K562 (cell line): ENCODE data around the gene TMEM123. TPM values are rescaled to one million over a fixed set of nuclear protein-coding genes. Genes with fewer than 3 reads are reported as not detected.
A peak's percentile ranks its signal among the peaks of the same experiment; 100 is the strongest.

ENCODE experiments used
- ATAC-seq: fragments of 200-7000 bp; cut with Tn5 transposase; 3 replicates; pipeline ENCODE4 v1.9.1; 2020; ENCODE audit warnings: moderate library complexity
- BruUV-seq: library from RNA; stranded (reverse); fragments of 400-500 nt; replicated peaks from 2 replicates; lab custom pipeline; 2021; lab: Mats Ljungman, UMichigan
- CTCF ChIA-PET: fragments of 300-600 bp; formaldehyde crosslinking; extraction: SDS; loops from one replicate; lab custom pipeline; 2021; ENCODE audit warnings: low intra/inter-chr PET ratio; lab: Yijun Ruan, JAX
- POLR2A ChIA-PET: fragments of 300-600, 350-650 bp; sonication (Branson Sonifier 250); formaldehyde crosslinking; extraction: SDS; loops from one replicate; lab custom pipeline; 2021; ENCODE audit warnings: antibody characterized with exemption, inconsistent platforms; lab: Yijun Ruan, JAX
- DNase-seq, 4 experiments: peaks; one replicate each; pipeline versions ENCODE4 v3.0.0 to v3.0.0-alpha.2; 2011 to 2018; ENCODE audit warnings: low spot score in 3 of 4, mixed read lengths in 3 of 4; ENCODE audit errors: extremely low read depth in 1 of 4
- FAIRE-seq: peaks from 2 replicates; lab custom pipeline; 2011; peaks lifted over from hg19 to GRCh38; lab: Jason Lieb, UNC
- H2AFZ ChIP-seq: 2 replicates; pipeline ENCODE4 v1.6.0; 2011; ENCODE audit warnings: low read depth, low read length, control low read depth, inconsistent platforms
- H3K27ac ChIP-seq: fragments of 200-600 bp; 3 replicates; pipeline ENCODE4 v1.8.0; 2011; ENCODE audit warnings: low read depth, mild to moderate bottlenecking, control low read depth, inconsistent platforms, low read length, moderate library complexity, mixed read lengths; ENCODE audit errors: extremely low read depth
- H3K27me3 ChIP-seq, 2 experiments: fragments of 300-600 bp in 1 of 2; 2 replicates in 1 of 2; 3 replicates in 1 of 2; pipeline versions ENCODE4 v1.6.0 to v1.8.0; 2011; ENCODE audit warnings: inconsistent platforms in 2 of 2, low read length in 2 of 2, mild to moderate bottlenecking in 1 of 2, mixed read lengths in 1 of 2, moderate library complexity in 1 of 2; ENCODE audit not compliant: control insufficient read depth in 2 of 2, insufficient read depth in 2 of 2
- H3K36me3 ChIP-seq: fragments of 300-600 bp; 3 replicates; pipeline ENCODE4 v1.8.0; 2011; ENCODE audit warnings: mild to moderate bottlenecking, low read length, inconsistent platforms; ENCODE audit not compliant: control insufficient read depth, insufficient read depth
- H3K4me1 ChIP-seq, 2 experiments: fragments of 200-600 bp in 1 of 2; replicated peaks in 1 of 2; 2 replicates in 1 of 2; 3 replicates in 1 of 2; pipeline versions ENCODE4 v1.5.1 to v1.8.0; 2011; ENCODE audit warnings: inconsistent platforms in 2 of 2, low read length in 2 of 2, mild to moderate bottlenecking in 1 of 2, mixed read lengths in 1 of 2, moderate library complexity in 1 of 2; ENCODE audit not compliant: control insufficient read depth in 2 of 2, insufficient read depth in 2 of 2
- H3K4me2 ChIP-seq: 2 replicates; pipeline ENCODE4 v1.6.1; 2011; ENCODE audit warnings: low read length, control low read depth, inconsistent platforms, mixed read lengths; ENCODE audit not compliant: insufficient read depth
- H3K4me3 ChIP-seq: fragments of 200-600 bp; sonication (generic), shearing (Covaris generic); 2 replicates; pipeline ENCODE4 v1.5.1; 2016; ENCODE audit warnings: control low read depth, inconsistent platforms
- H3K79me2 ChIP-seq: fragments of 200-600 bp; 3 replicates; pipeline ENCODE4 v1.8.0; 2011; ENCODE audit warnings: low read length, inconsistent platforms; ENCODE audit not compliant: control insufficient read depth, insufficient read depth
- H3K9ac ChIP-seq, 2 experiments: 2 replicates each; pipeline versions ENCODE4 v1.6.0 to v1.6.1; 2011; ENCODE audit warnings: low read depth in 2 of 2, low read length in 2 of 2, control low read depth in 1 of 2, inconsistent platforms in 1 of 2, mild to moderate bottlenecking in 1 of 2, mixed read lengths in 1 of 2; ENCODE audit not compliant: insufficient read depth in 1 of 2
- H3K9me1 ChIP-seq: one replicate; pipeline ENCODE4 v1.6.0; 2011; ENCODE audit warnings: inconsistent platforms, mild to moderate bottlenecking, low read length, moderate library complexity; ENCODE audit not compliant: control insufficient read depth, insufficient read depth
- H3K9me3 ChIP-seq: replicated peaks from 2 replicates; pipeline ENCODE4 v1.5.1; 2011; ENCODE audit warnings: low read depth, low read length, inconsistent platforms; ENCODE audit not compliant: control insufficient read depth, insufficient read depth
- H4K20me1 ChIP-seq: replicated peaks from 2 replicates; pipeline ENCODE4 v1.6.1; 2011; ENCODE audit warnings: low read length, inconsistent platforms, mixed read lengths; ENCODE audit not compliant: control insufficient read depth, insufficient read depth
- DNMT1 ChIP-seq: fragments of 450-650 bp; IDR thresholded peaks from 2 replicates; pipeline ENCODE4 v1.6.1; 2016; ENCODE audit warnings: antibody characterized with exemption, mild to moderate bottlenecking
- HMG20A ChIP-seq: fragments of 450-650 bp; formaldehyde crosslinking; conservative IDR thresholded peaks from 2 replicates; pipeline ENCODE4 v1.4.0; 2020; ENCODE audit warnings: mild to moderate bottlenecking, mixed read lengths
- MTA3 ChIP-seq: fragments of 450-650 bp; formaldehyde crosslinking; IDR thresholded peaks from 2 replicates; pipeline ENCODE4 v1.6.1; 2017; ENCODE audit warnings: mild to moderate bottlenecking, borderline replicate concordance
- MXI1 ChIP-seq: IDR thresholded peaks from 2 replicates; pipeline ENCODE4 v1.6.1; 2011; ENCODE audit warnings: low read depth, mild to moderate bottlenecking, improper control_type of control experiment, low read length
- NFATC3 ChIP-seq: fragments of 450-650 bp; IDR thresholded peaks from 2 replicates; pipeline ENCODE4 v1.6.1; 2017; ENCODE audit warnings: mild to moderate bottlenecking
- RBFOX2 ChIP-seq: fragments of 200-400 bp; formaldehyde crosslinking; IDR thresholded peaks from 2 replicates; pipeline ENCODE4 v1.6.1; 2017; ENCODE audit warnings: low read depth, mild to moderate bottlenecking, low read length, moderate library complexity
- TRIM28 ChIP-seq: fragments of 450-650 bp; IDR thresholded peaks from 2 replicates; pipeline ENCODE4 v1.6.1; 2017
- WGBS: fragments of 100-300 bp; shearing (Covaris generic); methylation state at CpG from one replicate; pipeline ENCODE4 v1.1.6; 2016; ENCODE audit warnings: low coverage, mixed read lengths; ENCODE audit not compliant: insufficient coverage; ENCODE audit errors: missing lambda C conversion rate; 5-methylcytosine and 5-hydroxymethylcytosine counted together
- in situ Hi-C: fragments of 300-500 bp; cut with MboI; formaldehyde crosslinking; loops from 4 replicates; pipeline ENCODE4 v1.15.0; 2018; ENCODE audit warnings: inconsistent platforms, mixed read lengths
- intact Hi-C: fragments of 100-400 bp; cut with micrococcal nuclease; formaldehyde crosslinking; loops from 2 replicates; pipeline ENCODE4 v1.14.2; 2022
- polyA plus RNA-seq, 8 experiments: library from polyadenylated mRNA; depleted of rRNA in 4 of 8; stranded (reverse) in 5 of 8; unstranded in 3 of 8; fragments of >200 nt; fragmentation: Nextera tagmentation in 2 of 8; fragmentation: Illumina TruSeq in 1 of 8; extraction: Ambion mirVana in 2 of 8; extraction: Trizol in 1 of 8; gene quantifications; 2 replicates each; pipeline versions ENCODE4 v1.2.1 to v1.2.3, GENCODE V29; 2011 to 2014; ENCODE audit warnings: inconsistent platforms in 1 of 8, missing spikeins in 1 of 8
- total RNA-seq, 7 experiments: library from RNA; depleted of rRNA in 6 of 7; stranded (reverse); fragments of >200 nt in 6 of 7; fragmentation: Illumina TruSeq in 2 of 7; extraction: Trizol in 2 of 7; gene quantifications; 2 replicates each; pipeline versions ENCODE4 v1.2.1 to v1.2.3, GENCODE V29; 2011 to 2021; ENCODE audit warnings: low replicate concordance in 1 of 7
- TF ChIP-seq, protein P1 (sequence below): fragments of 450-650 bp; IDR thresholded peaks from 2 replicates; pipeline ENCODE4 v1.6.1; 2016; ENCODE audit warnings: borderline replicate concordance
- TF ChIP-seq, protein P2 (sequence below): sonication (generic); formaldehyde crosslinking; IDR thresholded peaks from 2 replicates; pipeline ENCODE4 v1.8.0; 2022; ENCODE audit warnings: missing genetic modification reagents, mild to moderate bottlenecking, moderate library complexity, borderline replicate concordance
- TF ChIP-seq, protein P3 (sequence below): fragments of 450-650 bp; IDR thresholded peaks from 2 replicates; pipeline ENCODE4 v1.6.1; 2016; ENCODE audit warnings: low read depth

The TMEM123 gene
- total and polyA plus RNA-seq, 9 of the 15 experiments (the other 6 are each of a cell fraction or from before 2014, with no cell fraction given), result 19.8 to 344 (median 82.4) TPM

DNA sequence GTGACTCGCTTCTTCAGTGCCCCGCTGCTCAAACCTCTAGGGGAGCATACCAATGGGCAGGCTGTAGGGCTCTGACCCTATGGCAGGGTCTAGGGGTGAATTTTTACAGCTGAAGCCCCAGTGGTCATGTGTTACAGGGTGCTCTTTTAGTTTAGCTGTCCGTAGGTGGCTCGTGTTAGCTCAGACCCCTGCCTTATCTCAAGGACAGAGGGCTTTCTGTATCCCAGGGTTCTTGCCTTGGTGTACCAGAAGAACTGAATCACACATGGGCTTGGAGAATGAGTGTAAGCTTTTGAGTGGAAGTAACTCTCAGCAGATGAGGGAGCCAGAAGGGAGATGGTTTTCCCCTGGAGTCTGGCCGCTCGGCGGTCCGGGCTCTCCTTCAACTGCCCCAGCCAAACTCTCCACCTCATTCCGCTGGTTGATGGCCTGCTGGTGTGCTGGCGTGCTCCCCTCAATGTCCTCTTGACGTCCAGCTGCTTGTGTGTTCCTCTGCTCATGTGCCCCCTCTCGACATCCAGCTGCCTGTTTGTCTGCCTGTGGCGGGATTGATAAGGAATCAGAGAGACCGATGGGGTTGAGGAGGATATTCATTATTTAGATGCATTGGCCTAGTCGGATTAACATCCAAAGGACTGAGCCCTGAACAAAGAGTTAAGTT is 68.0 kb downstream of the TMEM123 start:
- H2AFZ ChIP-seq, result peak overlapping the region; percentile 85
- H3K9me3 ChIP-seq, result peaks cover 3% of the 10 kb centered on the region; the same call in 1 of the 2 replicates
- H3K27ac ChIP-seq, result peak overlapping the region; percentile 76
- no peaks in the 10 kb centered on the region for H3K27me3 ChIP-seq
- peaks cover 25% of the 10 kb centered on the region for H3K36me3 ChIP-seq
- H3K4me1 ChIP-seq, result peaks cover 12 to 39% of the 10 kb centered on the region in 2 experiments; a peak in 4 of 5 replicates
- no peak overlapping the region for H3K4me3 ChIP-seq
- in situ Hi-C loops, result no loop called here
- no peaks in the 10 kb centered on the region for H3K9me1 ChIP-seq
- ATAC-seq (peak; percentile 83), DNase-seq (peak; percentile 53 to 82 (median 70)), FAIRE-seq (peak; percentile 69)
- ChIA-PET POLR2A (interaction anchor here (0.6 to 1.8 kb wide), 6 partner anchors 23 to 111 kb away, joined by 3 to 5 read pairs (median 4); no protein-coding TSS in a partner anchor), CTCF (no interaction called here)
- intact Hi-C loops, result loop anchor here (2.0 to 5.0 kb wide), 2 partner anchors 38 to 68 kb away; partner anchors contain the start of genes BIRC2 and TMEM123
- no peaks in the 10 kb centered on the region for H3K79me2 ChIP-seq
- WGBS, result 10% methylated on average over 13 of the region's 15 CpGs
- no TSS peak for BruUV-seq
- no peaks in the 10 kb centered on the region for H4K20me1 ChIP-seq
- H3K4me2 ChIP-seq, result peak overlapping the region; percentile 60
- peak overlapping the region; percentile 34 to 87 for H3K9ac ChIP-seq
- no peak for TF ChIP-seq TRIM28
- no peak for TF ChIP-seq DNMT1
- TF ChIP-seq MXI1, result no peak
- TF ChIP-seq, protein P1, sequence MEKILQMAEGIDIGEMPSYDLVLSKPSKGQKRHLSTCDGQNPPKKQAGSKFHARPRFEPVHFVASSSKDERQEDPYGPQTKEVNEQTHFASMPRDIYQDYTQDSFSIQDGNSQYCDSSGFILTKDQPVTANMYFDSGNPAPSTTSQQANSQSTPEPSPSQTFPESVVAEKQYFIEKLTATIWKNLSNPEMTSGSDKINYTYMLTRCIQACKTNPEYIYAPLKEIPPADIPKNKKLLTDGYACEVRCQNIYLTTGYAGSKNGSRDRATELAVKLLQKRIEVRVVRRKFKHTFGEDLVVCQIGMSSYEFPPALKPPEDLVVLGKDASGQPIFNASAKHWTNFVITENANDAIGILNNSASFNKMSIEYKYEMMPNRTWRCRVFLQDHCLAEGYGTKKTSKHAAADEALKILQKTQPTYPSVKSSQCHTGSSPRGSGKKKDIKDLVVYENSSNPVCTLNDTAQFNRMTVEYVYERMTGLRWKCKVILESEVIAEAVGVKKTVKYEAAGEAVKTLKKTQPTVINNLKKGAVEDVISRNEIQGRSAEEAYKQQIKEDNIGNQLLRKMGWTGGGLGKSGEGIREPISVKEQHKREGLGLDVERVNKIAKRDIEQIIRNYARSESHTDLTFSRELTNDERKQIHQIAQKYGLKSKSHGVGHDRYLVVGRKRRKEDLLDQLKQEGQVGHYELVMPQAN, result no peak
- TF ChIP-seq, protein P2, sequence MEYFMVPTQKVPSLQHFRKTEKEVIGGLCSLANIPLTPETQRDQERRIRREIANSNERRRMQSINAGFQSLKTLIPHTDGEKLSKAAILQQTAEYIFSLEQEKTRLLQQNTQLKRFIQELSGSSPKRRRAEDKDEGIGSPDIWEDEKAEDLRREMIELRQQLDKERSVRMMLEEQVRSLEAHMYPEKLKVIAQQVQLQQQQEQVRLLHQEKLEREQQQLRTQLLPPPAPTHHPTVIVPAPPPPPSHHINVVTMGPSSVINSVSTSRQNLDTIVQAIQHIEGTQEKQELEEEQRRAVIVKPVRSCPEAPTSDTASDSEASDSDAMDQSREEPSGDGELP (CRISPR knock-in tag), result peak; percentile 90
- TF ChIP-seq HMG20A, result no peak
- TF ChIP-seq MTA3, result 0 out of 2 replicates have a peak, but pooled peaks have one; percentile 36
- TF ChIP-seq, protein P3, sequence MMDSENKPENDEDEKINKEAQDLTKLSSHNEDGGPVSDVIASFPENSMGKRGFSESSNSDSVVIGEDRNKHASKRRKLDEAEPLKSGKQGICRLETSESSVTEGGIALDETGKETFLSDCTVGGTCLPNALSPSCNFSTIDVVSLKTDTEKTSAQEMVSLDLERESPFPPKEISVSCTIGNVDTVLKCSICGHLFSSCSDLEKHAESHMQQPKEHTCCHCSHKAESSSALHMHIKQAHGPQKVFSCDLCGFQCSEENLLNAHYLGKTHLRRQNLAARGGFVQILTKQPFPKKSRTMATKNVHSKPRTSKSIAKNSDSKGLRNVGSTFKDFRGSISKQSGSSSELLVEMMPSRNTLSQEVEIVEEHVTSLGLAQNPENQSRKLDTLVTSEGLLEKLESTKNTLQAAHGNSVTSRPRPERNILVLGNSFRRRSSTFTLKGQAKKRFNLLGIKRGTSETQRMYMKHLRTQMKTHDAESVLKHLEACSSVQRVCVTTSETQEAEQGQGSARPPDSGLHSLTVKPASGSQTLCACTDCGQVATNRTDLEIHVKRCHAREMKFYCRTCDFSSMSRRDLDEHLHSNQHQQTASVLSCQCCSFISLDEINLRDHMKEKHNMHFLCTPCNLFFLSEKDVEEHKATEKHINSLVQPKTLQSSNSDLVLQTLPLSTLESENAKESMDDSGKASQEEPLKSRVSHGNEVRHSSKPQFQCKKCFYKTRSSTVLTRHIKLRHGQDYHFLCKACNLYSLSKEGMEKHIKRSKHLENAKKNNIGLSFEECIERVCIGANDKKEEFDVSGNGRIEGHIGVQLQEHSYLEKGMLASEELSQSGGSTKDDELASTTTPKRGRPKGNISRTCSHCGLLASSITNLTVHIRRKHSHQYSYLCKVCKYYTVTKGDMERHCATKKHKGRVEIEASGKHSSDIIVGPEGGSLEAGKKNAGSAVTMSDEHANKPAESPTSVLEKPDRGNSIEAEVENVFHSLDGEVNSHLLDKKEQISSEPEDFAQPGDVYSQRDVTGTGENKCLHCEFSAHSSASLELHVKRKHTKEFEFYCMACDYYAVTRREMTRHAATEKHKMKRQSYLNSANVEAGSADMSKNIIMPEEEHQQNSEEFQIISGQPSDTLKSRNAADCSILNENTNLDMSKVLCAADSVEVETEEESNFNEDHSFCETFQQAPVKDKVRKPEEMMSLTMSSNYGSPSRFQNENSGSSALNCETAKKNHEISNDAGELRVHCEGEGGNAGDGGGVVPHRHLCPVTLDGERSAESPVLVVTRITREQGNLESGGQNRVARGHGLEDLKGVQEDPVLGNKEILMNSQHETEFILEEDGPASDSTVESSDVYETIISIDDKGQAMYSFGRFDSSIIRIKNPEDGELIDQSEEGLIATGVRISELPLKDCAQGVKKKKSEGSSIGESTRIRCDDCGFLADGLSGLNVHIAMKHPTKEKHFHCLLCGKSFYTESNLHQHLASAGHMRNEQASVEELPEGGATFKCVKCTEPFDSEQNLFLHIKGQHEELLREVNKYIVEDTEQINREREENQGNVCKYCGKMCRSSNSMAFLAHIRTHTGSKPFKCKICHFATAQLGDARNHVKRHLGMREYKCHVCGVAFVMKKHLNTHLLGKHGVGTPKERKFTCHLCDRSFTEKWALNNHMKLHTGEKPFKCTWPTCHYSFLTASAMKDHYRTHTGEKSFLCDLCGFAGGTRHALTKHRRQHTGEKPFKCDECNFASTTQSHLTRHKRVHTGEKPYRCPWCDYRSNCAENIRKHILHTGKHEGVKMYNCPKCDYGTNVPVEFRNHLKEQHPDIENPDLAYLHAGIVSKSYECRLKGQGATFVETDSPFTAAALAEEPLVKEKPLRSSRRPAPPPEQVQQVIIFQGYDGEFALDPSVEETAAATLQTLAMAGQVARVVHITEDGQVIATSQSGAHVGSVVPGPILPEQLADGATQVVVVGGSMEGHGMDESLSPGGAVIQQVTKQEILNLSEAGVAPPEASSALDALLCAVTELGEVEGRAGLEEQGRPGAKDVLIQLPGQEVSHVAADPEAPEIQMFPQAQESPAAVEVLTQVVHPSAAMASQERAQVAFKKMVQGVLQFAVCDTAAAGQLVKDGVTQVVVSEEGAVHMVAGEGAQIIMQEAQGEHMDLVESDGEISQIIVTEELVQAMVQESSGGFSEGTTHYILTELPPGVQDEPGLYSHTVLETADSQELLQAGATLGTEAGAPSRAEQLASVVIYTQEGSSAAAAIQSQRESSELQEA, result no peak
- TF ChIP-seq RBFOX2, result peak; percentile 41; the same call in 1 of the 2 replicates
- TF ChIP-seq NFATC3, result no peak
